Neuronal stem cell (in vitro differentiated cells): Measurements from ENCODE around the gene NPHS2. TPM values are rescaled to one million over a fixed set of nuclear protein-coding genes. Genes with fewer than 3 reads are reported as not detected.

Source experiments
- DNase-seq: peaks from one replicate; pipeline ENCODE4 v3.0.0-alpha.2; 2013; ENCODE audit warnings: low spot score
- H2AFZ ChIP-seq: one replicate; pipeline ENCODE4 v1.6.1; 2013; ENCODE audit warnings: mild to moderate bottlenecking, low read length, inconsistent platforms
- H2AK5ac ChIP-seq: 2 replicates; pipeline ENCODE4 v1.6.1; 2013; ENCODE audit warnings: low read depth, mild to moderate bottlenecking, inconsistent platforms, low read length, moderate library complexity, mixed read lengths
- H2BK120ac ChIP-seq: 2 replicates; pipeline ENCODE4 v1.6.1; 2013; ENCODE audit warnings: low read depth, mild to moderate bottlenecking, inconsistent platforms, low read length, moderate library complexity, mixed read lengths
- H2BK12ac ChIP-seq: one replicate; pipeline ENCODE4 v1.6.1; 2013; ENCODE audit warnings: low read length, inconsistent platforms
- H2BK15ac ChIP-seq: 2 replicates; pipeline ENCODE4 v1.6.1; 2013; ENCODE audit warnings: mild to moderate bottlenecking, low read length, inconsistent platforms, mixed read lengths
- H2BK5ac ChIP-seq: one replicate; pipeline ENCODE4 v1.6.1; 2013; ENCODE audit warnings: inconsistent platforms, mild to moderate bottlenecking, low read length, moderate library complexity
- H3K14ac ChIP-seq: one replicate; pipeline ENCODE4 v1.6.1; 2013; ENCODE audit warnings: low read length, inconsistent platforms
- H3K18ac ChIP-seq: 2 replicates; pipeline ENCODE4 v1.6.1; 2013; ENCODE audit warnings: low read length, inconsistent platforms
- H3K23ac ChIP-seq: 2 replicates; pipeline ENCODE4 v1.6.1; 2013; ENCODE audit warnings: low read depth, mild to moderate bottlenecking, mixed read lengths, low read length, inconsistent platforms; ENCODE audit not compliant: poor library complexity
- H3K27ac ChIP-seq: replicated peaks from 3 replicates; pipeline ENCODE4 v1.5.1; 2013; ENCODE audit warnings: low read length, inconsistent platforms
- H3K27me3 ChIP-seq, 3 experiments: 2 replicates each; pipeline ENCODE4 v1.6.1; 2013; ENCODE audit warnings: low read length in 3 of 3, mild to moderate bottlenecking in 2 of 3, inconsistent platforms in 1 of 3, low read depth in 1 of 3, mixed read lengths in 1 of 3, moderate library complexity in 1 of 3; ENCODE audit not compliant: control insufficient read depth in 3 of 3, insufficient read depth in 3 of 3
- H3K36me3 ChIP-seq, 2 donors: replicated peaks in 1 of 2; 2 replicates each; pipeline ENCODE4 v1.6.1; 2013; ENCODE audit warnings: low read length in 2 of 2; ENCODE audit not compliant: control insufficient read depth in 2 of 2, insufficient read depth in 2 of 2
- H3K4ac ChIP-seq: 2 replicates; pipeline ENCODE4 v1.6.1; 2013; ENCODE audit warnings: inconsistent platforms, mild to moderate bottlenecking, low read length, moderate library complexity
- H3K4me1 ChIP-seq, 2 donors: 1 replicate in 1 of 2; 2 replicates in 1 of 2; pipeline ENCODE4 v1.6.1; 2013; ENCODE audit warnings: low read length in 2 of 2, low read depth in 1 of 2; ENCODE audit not compliant: control insufficient read depth in 2 of 2, insufficient read depth in 1 of 2
- H3K4me2 ChIP-seq: one replicate; pipeline ENCODE4 v1.6.1; 2013; ENCODE audit warnings: mild to moderate bottlenecking, low read length, inconsistent platforms; ENCODE audit not compliant: insufficient read depth, poor library complexity, severe bottlenecking
- H3K4me3 ChIP-seq, 2 donors: 2 replicates each; pipeline ENCODE4 v1.5.1; 2013; ENCODE audit warnings: low read length in 2 of 2, mild to moderate bottlenecking in 2 of 2, inconsistent platforms in 1 of 2, moderate library complexity in 1 of 2
- H3K79me1 ChIP-seq: one replicate; pipeline ENCODE4 v1.6.1; 2013; ENCODE audit warnings: low read depth, mild to moderate bottlenecking, inconsistent platforms, low read length, moderate library complexity
- H3K9ac ChIP-seq: one replicate; pipeline ENCODE4 v1.6.1; 2013; ENCODE audit warnings: mild to moderate bottlenecking, low read depth, low read length, inconsistent platforms; ENCODE audit not compliant: poor library complexity
- H3K9me3 ChIP-seq, 2 donors: replicated peaks in 1 of 2; 2 replicates each; pipeline versions ENCODE3 to v1.6.1; 2013; ENCODE audit warnings: low read length in 2 of 2, mild to moderate bottlenecking in 2 of 2, inconsistent platforms in 1 of 2, low read depth in 1 of 2, mixed read lengths in 1 of 2, moderate library complexity in 1 of 2; ENCODE audit not compliant: control insufficient read depth in 2 of 2, insufficient read depth in 1 of 2
- H4K8ac ChIP-seq: one replicate; pipeline ENCODE4 v1.6.1; 2013; ENCODE audit warnings: low read depth, mild to moderate bottlenecking, inconsistent platforms, low read length, moderate library complexity
- H4K91ac ChIP-seq: one replicate; pipeline ENCODE4 v1.6.1; 2013; ENCODE audit warnings: low read length, low read depth, mild to moderate bottlenecking, inconsistent platforms; ENCODE audit not compliant: poor library complexity
- WGBS, 2 donors: extraction: QIAGEN DNeasy Blood & Tissue Kit; methylation state at CpG; one replicate each; pipeline ENCODE4 v1.1.7; 2013; ENCODE audit warnings: missing lambda C conversion rate in 2 of 2, mixed read lengths in 1 of 2; ENCODE audit not compliant: insufficient read length in 2 of 2, insufficient replicate concordance in 1 of 2; ENCODE audit errors: extremely low coverage in 2 of 2; 5-methylcytosine and 5-hydroxymethylcytosine counted together
- small RNA-seq: library from polyadenylated mRNA; stranded (forward); fragments of <200 nt; extraction: miRNeasy Mini kit (QIAGEN cat#:217004); gene quantifications from one replicate; pipeline ENCODE3, GENCODE V24; 2013; ENCODE audit not compliant: insufficient read depth

Gene NPHS2

DNA sequence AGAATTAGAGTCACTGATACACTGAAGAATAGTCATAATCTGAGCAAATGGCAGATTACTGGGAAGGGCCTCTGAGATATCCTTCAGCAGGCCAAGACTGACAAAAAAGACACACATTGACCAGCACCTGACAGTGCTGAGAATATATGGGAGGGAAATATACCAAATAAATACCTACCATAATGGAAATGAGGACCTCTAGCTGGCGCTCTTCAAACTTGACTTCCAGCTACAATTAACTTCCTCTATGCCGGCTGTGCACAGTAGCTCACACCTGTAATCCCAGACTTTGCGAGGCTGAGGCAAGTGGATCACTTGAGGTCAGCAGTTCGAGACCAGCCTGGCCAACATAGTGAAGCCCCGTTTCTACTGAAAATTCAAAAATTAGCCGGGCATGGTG lies 69.5 kb downstream of the NPHS2 start:
- H4K91ac ChIP-seq: no peak overlapping the region
- no peak overlapping the region for H3K27ac ChIP-seq
- H2BK5ac ChIP-seq: no peak overlapping the region
- no peak overlapping the region for H2AK5ac ChIP-seq
- H2AFZ ChIP-seq: no peak overlapping the region
- H3K4me3 ChIP-seq: no peak overlapping the region
- H3K36me3 ChIP-seq: no peaks in the 10 kb centered on the region
- no peaks in the 10 kb centered on the region for H3K79me1 ChIP-seq
- H3K4ac ChIP-seq: no peak overlapping the region
- H3K9me3 ChIP-seq: no peaks in the 10 kb centered on the region
- H3K18ac ChIP-seq: no peak overlapping the region
- no peaks in the 10 kb centered on the region for H3K4me1 ChIP-seq
- WGBS, 2 donors: no CpG with 5 or more reads among the region's 6 CpGs
- H3K9ac ChIP-seq: no peak overlapping the region
- H3K23ac ChIP-seq: no peak overlapping the region
- H3K14ac ChIP-seq: no peak overlapping the region
- no peaks in the 10 kb centered on the region for H3K27me3 ChIP-seq
- H4K8ac ChIP-seq: no peak overlapping the region
- H2BK12ac ChIP-seq: no peak overlapping the region
- no peak overlapping the region for H2BK120ac ChIP-seq
- no peak overlapping the region for H3K4me2 ChIP-seq
- DNase-seq: no peak
- no peak overlapping the region for H2BK15ac ChIP-seq

Small RNA genes within 50 kb of the gene (small RNA-seq; reads per million reads assigned to genes)
- gene RNU5F-2P: not detected
